Kidney (tissue), 14 donors: Measurements from ENCODE around the gene CXCR4. TPM values are rescaled to one million over a fixed set of nuclear protein-coding genes. Genes with fewer than 3 reads are reported as not detected.
"Not testable (repeated sequence)": the region's sequence is repeated elsewhere in the genome, so short reads cannot be mapped to it uniquely, and the experiment has no call there.

Experiments used
- DNase-seq, 5 donors: peaks; one replicate each; pipeline ENCODE4 v3.0.0-alpha.2; 2013 to 2020
- FAIRE-seq: peaks from 2 replicates; lab custom pipeline; 2012; peaks lifted over from hg19 to GRCh38; lab: Jason Lieb, UNC
- H3K27ac ChIP-seq, 2 donors: one replicate each; pipeline ENCODE4 v1.7.0; 2013; ENCODE audit warnings: low read depth in 2 of 2, low read length in 2 of 2, inconsistent platforms in 1 of 2
- H3K27me3 ChIP-seq: one replicate; pipeline ENCODE4 v1.7.1; 2013; ENCODE audit warnings: low read length, inconsistent platforms; ENCODE audit not compliant: control insufficient read depth, insufficient read depth
- H3K36me3 ChIP-seq, 3 donors: one replicate each; pipeline versions ENCODE4 v1.7.0 to v1.7.1; 2013; ENCODE audit warnings: low read length in 3 of 3, control low read depth in 1 of 3, inconsistent platforms in 1 of 3; ENCODE audit not compliant: insufficient read depth in 3 of 3, control insufficient read depth in 2 of 3
- H3K4me1 ChIP-seq, 3 donors: one replicate each; pipeline versions ENCODE4 v1.7.0 to v1.7.1; 2013; ENCODE audit warnings: low read length in 3 of 3, inconsistent platforms in 1 of 3, low read depth in 1 of 3; ENCODE audit not compliant: control insufficient read depth in 2 of 3, insufficient read depth in 2 of 3
- H3K4me3 ChIP-seq, 3 donors: one replicate each; pipeline versions ENCODE4 v1.7.0 to v1.8.1; 2013; ENCODE audit warnings: low read length in 3 of 3, control low read depth in 1 of 3, inconsistent platforms in 1 of 3
- H3K9ac ChIP-seq, 3 donors: one replicate each; pipeline versions ENCODE4 v1.7.0 to v1.7.1; 2013; ENCODE audit warnings: low read length in 3 of 3, control low read depth in 1 of 3, inconsistent platforms in 1 of 3
- H3K9me3 ChIP-seq, 3 donors: one replicate each; pipeline versions ENCODE4 v1.7.0 to v1.7.1; 2013; ENCODE audit warnings: low read length in 3 of 3, control low read depth in 1 of 3, inconsistent platforms in 1 of 3; ENCODE audit not compliant: control insufficient read depth in 2 of 3, insufficient read depth in 1 of 3
- intact Hi-C: fragments of 100-400 bp; cut with DNase I; formaldehyde crosslinking; loops from one replicate; pipeline ENCODE4 v1.11.1; 2022
- polyA plus RNA-seq: library from polyadenylated mRNA; stranded (reverse); fragments of 350-450 nt; fragmentation: Illumina TruSeq; extraction: RNeasy Lipid Tissue Mini Kit (QIAGEN cat#74804); gene quantifications from one replicate; pipeline ENCODE4 v1.2.3, GENCODE V29; 2014; ENCODE audit warnings: low read depth, low replicate concordance; ENCODE audit not compliant: insufficient read depth
- total RNA-seq: library from RNA; stranded (reverse); fragmentation: NEBNext Ultra II Directional; extraction: Animal tissue kit (Norgen Biotek cat#: 25700); gene quantifications from one replicate; pipeline ENCODE4 v1.2.1, GENCODE V29; 2021
- TF ChIP-seq, protein P1 (sequence below): IDR thresholded peaks from 3 replicates; pipeline ENCODE4 v1.5.1; 2012; ENCODE audit warnings: mild to moderate bottlenecking, moderate library complexity, borderline replicate concordance; ENCODE audit not compliant: insufficient read depth; ENCODE audit errors: extremely low read depth
- donor health status: control.
- donor health status: control.
- donor health status: control.
- donor health status: control.
- donor health status: control.
- donor health status: DM: yes; HTN: yes; CAD: no.
- donor health status: Normal renal cell carcinoma (clear cell type).

CXCR4 gene
- total and polyA plus RNA-seq, 2 donors from 2014 or later: 9.5 to 51.9 TPM

DNA sequence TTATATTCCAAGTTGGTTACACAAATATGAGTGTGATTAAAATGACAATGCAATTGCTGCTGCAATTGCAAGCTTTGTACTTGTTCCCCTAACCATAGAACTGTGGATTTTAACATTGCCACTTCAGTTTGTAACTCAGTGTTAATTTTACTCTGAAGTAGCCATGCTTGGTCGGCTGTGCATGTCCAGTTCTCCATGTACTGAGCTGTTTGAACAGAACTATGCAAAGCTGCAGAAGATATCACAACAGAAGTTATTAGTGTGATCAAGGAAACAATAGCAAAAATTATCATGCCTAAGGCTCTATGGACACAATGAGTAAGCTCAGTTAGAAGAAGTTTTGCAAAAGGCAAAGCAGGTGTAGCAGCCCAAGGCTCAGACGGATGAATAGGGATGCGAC lies 45.3 kb downstream of the CXCR4 start:
- no peak overlapping the region for H3K4me3 ChIP-seq
- H3K9ac ChIP-seq: no peak overlapping the region
- intact Hi-C loops: no loop called here
- no peaks in the 10 kb centered on the region for H3K9me3 ChIP-seq
- H3K27me3 ChIP-seq: no peaks in the 10 kb centered on the region
- H3K4me1 ChIP-seq: peaks cover 3 to 5% (median 3%) of the 10 kb centered on the region in 3 donors
- DNase-seq (no peak), FAIRE-seq (no peak)
- no peaks in the 10 kb centered on the region for H3K36me3 ChIP-seq
- TF ChIP-seq, protein P1, sequence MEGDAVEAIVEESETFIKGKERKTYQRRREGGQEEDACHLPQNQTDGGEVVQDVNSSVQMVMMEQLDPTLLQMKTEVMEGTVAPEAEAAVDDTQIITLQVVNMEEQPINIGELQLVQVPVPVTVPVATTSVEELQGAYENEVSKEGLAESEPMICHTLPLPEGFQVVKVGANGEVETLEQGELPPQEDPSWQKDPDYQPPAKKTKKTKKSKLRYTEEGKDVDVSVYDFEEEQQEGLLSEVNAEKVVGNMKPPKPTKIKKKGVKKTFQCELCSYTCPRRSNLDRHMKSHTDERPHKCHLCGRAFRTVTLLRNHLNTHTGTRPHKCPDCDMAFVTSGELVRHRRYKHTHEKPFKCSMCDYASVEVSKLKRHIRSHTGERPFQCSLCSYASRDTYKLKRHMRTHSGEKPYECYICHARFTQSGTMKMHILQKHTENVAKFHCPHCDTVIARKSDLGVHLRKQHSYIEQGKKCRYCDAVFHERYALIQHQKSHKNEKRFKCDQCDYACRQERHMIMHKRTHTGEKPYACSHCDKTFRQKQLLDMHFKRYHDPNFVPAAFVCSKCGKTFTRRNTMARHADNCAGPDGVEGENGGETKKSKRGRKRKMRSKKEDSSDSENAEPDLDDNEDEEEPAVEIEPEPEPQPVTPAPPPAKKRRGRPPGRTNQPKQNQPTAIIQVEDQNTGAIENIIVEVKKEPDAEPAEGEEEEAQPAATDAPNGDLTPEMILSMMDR: no peak
- H3K27ac ChIP-seq: no peak overlapping the region

DNA sequence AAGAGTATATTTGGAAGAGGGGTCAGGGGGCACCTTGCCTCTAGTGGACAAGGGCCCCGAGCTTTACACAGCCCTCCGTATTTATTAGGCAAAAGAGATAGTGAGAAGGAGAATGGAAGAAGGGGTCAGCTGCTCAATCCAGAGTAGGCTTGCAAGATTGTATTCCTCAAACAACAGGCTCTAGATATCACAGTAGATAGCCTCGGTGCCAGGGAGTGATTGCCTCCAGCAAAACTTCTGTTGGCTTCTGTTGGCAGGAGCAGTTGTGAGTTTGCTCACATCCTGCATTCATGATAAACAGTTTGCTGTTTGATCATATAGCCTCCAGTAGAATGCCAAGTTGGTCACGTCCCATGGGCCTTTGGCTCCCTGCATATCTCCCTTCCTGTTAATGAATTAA lies 46.1 kb downstream of the CXCR4 start:
- H3K36me3 ChIP-seq, DNase-seq, FAIRE-seq, intact Hi-C loops, H3K4me1 ChIP-seq, H3K27me3 ChIP-seq, H3K27ac ChIP-seq, H3K9me3 ChIP-seq, H3K9ac ChIP-seq, H3K4me3 ChIP-seq: not testable (repeated sequence)

DNA sequence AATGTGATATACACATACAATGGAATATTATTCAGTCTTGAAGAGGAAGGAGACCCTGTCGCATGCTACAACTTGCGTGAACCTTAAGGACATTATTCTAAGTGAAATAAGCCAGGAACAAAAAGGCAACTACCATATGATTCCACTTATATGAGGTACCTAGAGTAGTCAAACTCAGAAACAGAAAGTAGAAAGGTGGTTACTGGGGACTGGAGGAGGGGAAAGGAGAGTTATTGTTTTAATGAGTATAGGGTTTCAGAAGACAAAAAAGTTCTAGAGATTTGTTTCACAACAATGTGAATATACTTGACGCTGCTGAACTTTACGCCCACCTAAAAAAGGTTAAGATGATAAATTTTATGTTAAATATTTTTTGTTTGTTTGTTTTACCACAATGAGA lies 47.0 kb downstream of the CXCR4 start:
- intact Hi-C loops: no loop called here
- H3K9ac ChIP-seq: no peak overlapping the region
- no peak overlapping the region for H3K4me3 ChIP-seq
- H3K36me3 ChIP-seq: no peaks in the 10 kb centered on the region
- TF ChIP-seq, protein P1: no peak
- DNase-seq (no peak), FAIRE-seq (no peak)
- H3K27ac ChIP-seq: no peak overlapping the region
- peaks cover 4 to 10% (median 5%) of the 10 kb centered on the region in 3 donors for H3K4me1 ChIP-seq
- H3K27me3 ChIP-seq: no peaks in the 10 kb centered on the region
- H3K9me3 ChIP-seq: no peaks in the 10 kb centered on the region

DNA sequence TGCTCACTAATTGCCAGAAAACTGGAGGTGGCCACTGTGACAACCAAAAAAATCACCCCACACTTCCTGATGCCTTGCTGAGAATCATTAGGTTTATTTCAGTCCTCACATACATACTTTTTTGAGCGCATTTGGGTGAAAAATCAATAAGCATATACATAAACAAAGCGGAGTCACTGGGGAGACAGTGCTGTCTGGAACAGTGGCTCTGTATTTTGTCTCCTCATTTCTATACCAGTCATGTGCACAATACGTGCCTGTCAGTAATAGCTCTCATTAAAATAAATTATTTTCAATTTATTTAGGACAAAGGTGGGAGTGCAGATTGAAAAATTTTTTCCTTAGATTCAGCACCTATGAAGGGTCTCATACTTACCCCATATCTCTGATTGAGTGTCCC lies 48.2 kb downstream of the CXCR4 start:
- no peak for FAIRE-seq
- Histone ChIP-seq H3K4me3 (no peak overlapping the region), H3K9ac (no peak overlapping the region), H3K9me3 (no peaks in the 10 kb centered on the region), H3K36me3 (no peaks in the 10 kb centered on the region), H3K27ac (no peak overlapping the region), H3K27me3 (no peaks in the 10 kb centered on the region), H3K4me1 (peaks cover 9 to 12% (median 11%) of the 10 kb centered on the region in 3 donors)
- intact Hi-C loops: no loop called here
- TF ChIP-seq, protein P1: no peak
- DNase-seq: no peak
